NCI-H460 (cell line): ENCODE data around the gene SEPTIN6. TPM values are rescaled to one million over a fixed set of nuclear protein-coding genes. Genes with fewer than 3 reads are reported as not detected.
A peak's percentile ranks its signal among the peaks of the same experiment; 100 is the strongest.
"Not testable (repeated sequence)": the region's sequence is repeated elsewhere in the genome, so short reads cannot be mapped to it uniquely, and the experiment has no call there.

ENCODE experiments used
- DNase-seq: peaks from one replicate; pipeline ENCODE4 v3.0.0-alpha.2; 2016; ENCODE audit warnings: low read depth; ENCODE audit errors: extremely low read depth
- total RNA-seq: library from RNA; depleted of rRNA; stranded (reverse); fragments of >200 nt; shearing (Covaris generic); gene quantifications from 2 replicates; pipeline ENCODE4 v1.2.3, GENCODE V29; 2014

SEPTIN6 gene
- total RNA-seq, 1 experiment from 2014 or later = 8.9 TPM

DNA sequence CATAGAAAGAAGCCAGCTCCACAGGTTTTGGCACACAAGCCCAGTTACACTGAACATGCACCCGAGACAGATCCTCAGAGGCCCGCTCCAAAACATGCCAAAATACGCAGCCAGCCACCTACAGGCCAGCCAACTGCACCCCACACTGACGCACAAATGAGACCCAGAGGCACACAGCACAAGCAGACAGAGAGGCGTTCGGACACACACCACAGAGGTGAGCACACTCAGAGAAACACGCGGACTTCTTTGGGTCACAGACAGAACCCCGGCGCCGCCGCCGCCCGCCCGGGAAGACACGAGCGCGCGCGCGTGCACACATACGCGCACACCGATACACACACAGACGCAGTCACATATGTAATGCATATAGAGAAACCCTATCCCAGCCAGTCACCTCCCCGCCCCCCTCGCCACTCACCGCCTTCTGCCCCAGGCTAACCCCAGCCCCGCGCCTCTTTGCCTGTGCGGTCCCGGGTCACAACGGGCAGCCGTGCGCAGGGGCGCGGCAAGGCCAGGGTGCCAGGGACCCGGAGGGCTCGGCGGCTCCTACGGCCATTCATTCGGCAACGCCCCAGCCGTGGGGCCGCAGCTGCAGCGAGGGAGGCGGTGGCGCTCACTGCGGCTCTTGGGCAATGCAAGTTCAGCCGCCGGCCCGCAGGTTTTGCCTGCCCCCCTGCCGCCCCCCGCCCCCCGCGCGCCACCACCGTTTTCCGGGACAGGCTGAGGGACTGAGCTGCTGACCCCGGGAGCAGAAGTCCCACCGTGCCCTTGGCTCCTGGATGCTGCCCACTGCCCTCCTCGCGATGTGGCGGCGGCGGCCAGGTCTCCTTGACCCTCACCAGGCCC is 553 bp downstream of the SEPTIN6 start:
- peak; percentile 23 for DNase-seq

DNA sequence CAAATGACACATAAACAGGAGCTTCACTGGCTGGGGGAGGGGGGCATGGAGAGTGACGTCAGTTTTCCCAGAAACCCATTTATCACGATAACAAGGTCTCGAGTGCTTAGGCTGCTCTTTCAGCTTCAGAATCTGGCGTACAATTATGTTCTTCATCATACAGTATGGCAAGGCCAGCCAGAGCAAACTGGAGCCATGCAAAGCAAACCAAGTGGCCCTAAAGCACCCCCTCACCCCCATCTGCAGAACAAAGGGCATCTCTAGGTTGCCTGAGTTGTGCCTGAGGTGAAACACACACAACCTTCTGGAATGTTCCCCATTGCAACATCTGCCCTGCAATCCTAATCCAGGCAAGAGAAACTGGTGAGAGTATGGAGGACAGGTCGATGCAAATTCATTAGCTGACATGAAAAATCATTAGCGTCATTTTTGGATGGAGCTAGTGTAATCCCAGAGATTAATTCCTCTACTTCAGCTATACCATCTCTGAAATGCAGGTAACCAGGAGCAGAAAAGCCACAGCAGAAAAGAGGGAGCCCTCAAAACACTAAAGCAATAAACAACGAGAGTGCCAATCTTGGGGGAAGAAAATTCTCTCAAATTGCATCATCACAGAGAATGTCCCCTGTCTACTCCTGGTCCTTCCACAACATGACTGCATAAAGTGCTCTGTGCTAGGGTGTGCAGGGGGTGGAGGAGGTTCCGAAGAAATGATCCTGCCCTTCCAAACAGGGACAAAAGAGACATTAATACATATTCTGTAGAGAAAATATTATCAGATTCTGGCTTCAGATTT is 1.8 kb downstream of the SEPTIN6 start:
- no peak for DNase-seq

DNA sequence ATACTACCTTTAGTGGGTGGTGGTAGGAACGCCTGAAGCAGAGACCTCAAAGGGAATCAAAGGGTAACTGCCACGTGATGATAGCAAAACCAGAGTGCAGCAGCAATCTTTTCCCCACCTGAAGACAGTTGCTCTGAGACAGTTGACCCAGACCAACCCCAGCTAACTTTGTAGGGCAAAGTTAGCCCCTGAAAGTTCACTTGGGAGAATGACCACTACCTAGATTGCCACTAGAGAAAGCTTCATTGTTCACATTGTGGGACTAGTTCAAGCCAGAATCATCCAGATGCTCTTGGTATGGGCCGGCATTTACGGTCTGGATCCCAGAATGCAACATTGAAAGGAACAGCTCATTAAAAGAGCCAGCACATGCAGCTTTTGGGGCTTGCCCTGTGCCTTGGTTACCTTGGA is 4.1 kb downstream of the SEPTIN6 start:
- DNase-seq = no peak

DNA sequence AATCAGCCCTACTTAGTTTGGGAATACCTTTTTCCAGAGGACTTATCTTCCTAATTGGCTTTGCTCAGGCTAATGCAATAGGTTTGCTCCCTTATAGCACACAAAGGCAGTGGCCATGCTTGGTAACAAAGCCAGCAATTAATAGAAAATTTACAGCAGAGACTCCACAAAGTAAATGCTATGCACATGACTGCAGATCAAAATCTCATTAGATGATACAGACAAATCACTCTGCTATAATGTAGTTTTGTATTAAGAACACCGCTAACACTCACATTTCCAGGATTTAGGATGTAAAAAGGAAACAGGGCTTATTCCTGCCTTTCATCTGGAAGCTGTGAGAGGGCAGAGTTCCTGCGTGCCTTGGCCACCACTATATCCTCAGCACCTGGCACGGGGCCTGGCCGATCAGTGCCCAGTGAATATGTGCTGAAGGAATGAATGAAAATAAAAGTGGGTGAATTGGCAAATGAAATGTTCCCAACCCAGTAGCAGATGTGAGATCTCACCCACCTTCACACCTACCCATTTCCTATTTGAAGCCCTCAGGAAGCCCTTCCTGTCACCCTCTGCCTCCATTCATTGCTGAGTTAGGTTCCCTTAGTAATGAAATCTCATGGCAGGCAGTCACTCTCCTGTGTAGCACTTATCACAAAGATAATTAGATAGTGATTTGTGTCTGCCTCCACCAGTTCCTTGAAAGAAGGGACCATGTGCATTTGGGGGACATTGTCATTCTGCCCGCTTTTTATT is 5.1 kb downstream of the SEPTIN6 start:
- no peak for DNase-seq

DNA sequence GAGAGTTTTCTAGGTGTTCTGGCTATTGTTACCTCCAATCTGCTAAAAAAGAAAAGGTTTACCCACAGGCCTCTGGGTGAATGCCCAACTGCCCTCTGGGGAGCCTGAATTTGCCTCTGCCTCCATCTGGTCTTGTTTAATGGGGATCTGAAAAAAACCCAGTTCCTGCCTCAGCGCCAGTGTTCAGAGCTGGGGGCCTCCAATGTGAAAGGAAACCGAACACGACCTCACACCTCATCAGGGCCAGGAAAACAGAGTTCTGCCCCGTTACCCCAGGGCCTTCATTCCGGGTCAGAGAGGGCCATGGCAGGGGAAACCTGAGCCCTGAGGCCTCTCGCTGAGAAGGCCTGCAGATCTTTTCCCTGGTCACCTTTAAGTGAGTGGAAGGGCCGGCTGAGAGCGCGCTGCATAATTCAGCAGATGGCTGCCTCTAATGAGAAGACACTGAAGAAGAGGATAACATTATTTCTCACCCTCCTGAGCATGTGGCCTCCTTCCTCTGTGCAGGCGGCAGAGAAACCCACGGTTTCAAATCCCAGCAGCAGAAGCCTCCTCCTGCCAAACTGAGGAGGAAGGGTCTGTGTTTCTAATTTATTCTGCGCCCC is 6.8 kb downstream of the SEPTIN6 start:
- no peak for DNase-seq

DNA sequence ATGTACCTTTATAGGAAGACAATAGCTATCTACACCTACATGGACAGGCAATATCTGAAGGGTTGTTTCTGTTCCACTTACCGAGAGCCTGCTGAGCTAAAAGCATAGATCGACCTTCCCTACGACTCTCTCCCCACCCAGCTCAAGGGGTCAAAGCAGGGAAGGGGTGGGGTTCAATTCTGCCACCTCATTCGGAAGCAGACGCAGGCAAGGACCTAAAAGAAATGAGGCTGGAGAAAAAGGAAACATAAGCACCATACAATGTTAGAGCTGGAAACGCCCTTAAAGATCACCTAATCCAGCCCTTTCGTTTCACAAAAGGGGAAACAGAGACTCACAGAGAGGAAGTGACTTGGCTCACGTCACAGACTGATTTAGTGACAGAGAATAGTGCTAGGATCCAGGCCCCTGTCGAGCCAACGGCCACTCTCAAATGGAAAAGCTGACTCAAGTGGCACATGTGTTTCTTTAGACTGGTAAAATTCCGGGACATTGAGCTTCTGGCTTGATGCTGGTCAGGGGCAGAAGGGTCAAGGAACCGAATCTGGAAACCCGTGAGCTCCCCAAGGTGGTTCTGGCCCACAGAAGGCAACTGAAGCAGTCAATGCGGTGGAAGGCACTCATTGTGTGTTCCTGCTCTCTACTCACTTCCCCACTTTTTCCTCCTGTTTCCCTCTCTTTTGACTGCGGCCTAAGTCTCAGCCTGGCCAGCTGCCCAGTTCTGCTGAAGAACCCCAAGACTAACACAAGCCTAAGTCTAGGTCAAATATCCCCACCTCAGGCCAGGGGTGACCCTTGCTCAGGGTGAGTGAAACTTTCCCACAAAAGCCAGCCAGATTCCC is 7.5 kb downstream of the SEPTIN6 start:
- DNase-seq = no peak

DNA sequence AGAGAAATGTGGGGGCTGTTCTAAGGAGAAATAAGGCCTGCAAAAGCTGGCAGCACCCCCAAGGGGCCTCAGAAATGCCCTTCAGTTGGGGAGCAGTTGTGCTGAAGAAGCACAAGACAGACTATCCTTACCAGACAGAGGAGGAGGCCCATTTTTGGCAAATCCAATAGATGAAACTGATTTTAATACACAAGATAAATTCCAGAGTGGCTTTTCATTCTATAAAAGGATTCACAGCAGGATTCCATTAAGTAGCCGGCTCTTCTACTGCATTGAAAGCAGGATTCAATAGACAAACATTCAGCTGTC is 8.1 kb downstream of the SEPTIN6 start:
- DNase-seq = no peak

DNA sequence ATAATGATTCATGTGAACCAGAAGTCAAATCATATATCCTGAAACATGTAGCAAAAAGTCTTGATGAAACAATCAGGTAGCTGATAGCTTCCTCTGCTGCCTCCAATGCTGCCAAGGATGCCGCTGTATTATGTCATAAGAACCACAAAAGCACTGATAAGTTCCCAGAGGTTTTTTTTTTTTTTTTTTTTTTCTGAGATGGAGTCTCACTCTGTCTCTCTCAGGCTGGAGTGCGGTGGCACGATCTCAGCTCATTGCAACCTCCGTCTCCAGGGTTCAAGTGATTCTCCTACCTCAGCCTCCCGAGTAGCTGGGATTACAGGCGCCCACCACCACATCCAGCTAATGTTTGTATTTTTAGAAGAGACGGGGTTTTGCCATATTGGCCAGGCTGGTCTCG is 8.7 kb downstream of the SEPTIN6 start:
- DNase-seq = not testable (repeated sequence)

DNA sequence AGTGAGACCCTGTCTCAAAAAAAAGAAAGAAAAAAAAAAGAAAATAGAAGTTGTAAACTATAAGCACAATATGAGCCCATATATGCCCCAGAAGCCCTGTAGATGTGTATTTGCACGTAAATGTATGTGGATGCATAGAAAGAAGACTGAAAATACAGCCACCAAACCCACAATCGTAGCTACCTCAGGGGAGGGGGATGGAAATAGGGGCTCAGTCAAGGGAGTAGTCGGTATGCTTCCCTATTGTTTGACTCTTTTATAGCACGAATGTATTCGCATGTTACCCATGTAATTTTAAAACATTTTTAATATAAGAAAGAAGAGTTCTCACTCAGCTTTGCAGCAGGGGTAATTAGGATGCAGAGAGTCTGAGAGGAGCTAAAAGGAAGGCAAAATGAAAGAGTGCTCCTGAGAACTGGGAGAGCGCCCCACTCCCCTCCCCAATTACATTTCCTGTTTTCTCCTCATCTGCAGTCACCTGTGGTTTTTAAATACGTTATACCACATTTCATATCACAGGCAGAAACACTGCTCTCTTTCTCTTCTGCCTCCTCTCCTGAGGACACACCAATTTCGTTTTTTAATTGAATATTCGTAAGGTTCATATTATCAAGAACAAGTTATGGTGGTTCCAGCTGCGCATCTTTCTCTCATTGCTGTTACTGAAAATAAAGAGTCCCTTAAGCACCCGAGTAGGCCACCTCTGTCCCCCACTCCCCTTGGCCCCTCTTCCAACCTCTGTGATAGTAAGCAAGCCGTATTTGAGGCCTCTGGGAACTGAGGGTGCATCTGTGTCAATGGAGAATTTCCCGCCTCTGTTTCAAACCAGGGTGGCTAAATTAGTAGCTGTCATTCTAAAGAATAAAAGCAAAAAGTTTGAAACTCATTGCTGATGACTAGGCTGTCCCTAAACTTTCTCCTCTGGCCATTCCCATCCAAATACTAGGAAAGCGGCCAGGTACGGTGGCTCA is 10.7 kb downstream of the SEPTIN6 start:
- DNase-seq = no peak

DNA sequence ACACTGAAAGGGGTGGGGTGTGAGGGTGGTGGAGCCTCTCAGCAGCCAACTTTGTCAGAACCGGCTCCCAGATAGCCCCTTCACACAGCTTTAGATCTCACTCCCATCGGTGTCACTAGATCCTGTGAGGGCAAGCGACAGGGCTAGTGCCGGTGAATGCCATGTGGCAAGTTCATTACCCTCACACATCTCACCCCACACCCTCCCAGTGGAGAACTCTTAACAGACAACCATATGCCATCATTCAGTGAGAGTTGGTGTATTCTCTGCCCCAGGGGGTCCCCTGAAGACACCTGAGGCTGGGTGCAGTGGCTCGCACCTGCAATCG is 15.3 kb downstream of the SEPTIN6 start:
- DNase-seq = no peak

DNA sequence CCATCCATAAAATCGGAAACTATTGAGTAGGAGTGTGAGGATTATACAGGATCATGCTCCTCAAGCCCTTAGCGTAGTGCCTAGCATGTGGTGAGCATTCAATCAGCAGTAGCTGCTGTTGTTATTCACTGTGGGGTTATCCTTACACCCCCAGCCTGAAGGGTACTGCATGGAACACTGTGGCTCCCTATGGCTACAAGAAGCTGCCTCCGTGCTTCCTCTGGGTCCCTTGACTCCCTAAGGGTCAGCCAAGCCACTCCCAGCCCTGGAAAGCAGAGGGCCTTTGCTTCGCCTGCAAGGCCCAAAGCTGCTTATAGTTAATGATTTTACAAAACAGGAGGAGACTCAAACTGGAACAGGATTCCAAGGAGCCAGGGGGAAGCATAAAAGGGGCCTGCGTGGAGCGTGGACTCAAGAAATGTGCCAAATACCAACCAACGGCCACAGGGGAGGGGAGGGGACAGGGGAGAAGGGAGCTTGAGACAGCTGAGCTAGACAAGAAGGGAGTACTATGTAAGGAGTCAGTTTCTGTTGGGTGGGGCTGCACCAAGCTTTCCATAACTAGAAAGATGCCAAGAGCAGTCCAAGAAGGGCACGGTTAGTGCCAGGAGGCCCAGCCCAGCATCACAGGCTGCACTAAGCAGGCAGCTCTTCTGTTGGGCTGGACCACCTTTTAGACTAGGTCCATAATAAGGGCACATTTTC is 15.9 kb downstream of the SEPTIN6 start:
- DNase-seq = no peak

DNA sequence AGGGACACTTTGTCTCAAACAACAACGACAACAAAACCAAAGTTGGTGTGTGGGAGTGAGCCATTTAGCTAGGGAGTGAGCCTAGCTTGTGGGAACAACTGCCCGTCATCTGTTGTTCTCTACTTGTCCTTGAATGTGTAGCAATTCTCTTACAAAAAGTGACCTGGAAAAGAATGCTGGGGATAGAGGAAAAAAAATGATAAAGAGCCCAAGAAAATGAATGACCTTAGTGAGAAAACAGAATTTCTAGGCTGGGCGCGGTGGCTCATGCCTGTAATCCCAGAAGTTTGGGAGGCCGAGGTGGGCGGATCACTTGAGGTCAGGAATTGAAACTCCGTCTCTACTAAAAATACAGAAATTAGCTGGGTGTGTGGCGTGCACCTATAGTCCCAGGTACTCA is 19.6 kb downstream of the SEPTIN6 start:
- DNase-seq = no peak

DNA sequence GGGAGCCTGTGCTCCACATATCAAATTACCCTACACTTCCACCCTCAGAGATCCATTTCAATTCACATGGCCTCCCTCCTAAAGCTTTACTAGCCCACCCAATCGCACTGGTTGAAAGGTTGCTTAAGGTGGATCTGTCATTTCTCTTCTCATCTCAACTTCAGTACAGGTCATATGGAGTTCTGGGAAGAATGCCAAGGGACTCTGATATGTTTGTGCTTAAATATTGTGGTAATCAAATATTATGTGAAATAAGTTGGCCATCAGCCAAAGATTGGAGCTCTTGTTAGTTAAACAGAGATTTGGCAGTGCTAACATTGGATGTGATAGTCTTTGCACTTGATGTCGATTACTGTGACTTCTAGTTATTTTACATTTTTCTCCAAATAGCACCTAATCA is 20.5 kb downstream of the SEPTIN6 start:
- no peak for DNase-seq

DNA sequence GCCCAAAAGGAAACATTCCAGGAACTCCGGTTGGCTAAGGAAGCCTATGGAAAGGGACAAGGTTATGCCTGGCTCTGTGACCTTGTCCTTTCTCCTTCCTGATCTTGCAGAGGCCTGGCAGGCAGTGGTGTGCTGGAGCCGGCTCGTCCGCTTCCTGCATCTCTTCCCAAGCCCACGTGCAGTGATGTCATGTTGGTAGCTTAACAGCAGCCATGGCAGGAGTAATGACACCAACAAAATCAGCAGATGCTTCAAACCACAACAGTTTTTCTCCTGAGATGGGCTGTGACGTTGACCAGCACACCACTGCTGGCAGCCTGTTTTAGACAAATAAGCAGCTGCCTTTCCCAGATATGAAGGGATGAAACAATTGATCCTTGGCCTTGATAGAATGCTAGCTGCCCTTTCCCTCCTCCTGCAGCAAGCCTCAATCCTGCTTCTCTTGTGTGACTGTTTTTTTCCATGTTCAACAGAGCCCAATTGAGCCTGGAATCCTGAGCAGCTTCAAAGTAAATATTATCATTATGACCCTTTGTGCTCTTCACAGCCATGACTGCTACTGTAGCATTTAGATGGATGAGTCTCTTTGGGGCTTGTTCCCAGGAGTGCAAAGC is 23.4 kb downstream of the SEPTIN6 start:
- no peak for DNase-seq

DNA sequence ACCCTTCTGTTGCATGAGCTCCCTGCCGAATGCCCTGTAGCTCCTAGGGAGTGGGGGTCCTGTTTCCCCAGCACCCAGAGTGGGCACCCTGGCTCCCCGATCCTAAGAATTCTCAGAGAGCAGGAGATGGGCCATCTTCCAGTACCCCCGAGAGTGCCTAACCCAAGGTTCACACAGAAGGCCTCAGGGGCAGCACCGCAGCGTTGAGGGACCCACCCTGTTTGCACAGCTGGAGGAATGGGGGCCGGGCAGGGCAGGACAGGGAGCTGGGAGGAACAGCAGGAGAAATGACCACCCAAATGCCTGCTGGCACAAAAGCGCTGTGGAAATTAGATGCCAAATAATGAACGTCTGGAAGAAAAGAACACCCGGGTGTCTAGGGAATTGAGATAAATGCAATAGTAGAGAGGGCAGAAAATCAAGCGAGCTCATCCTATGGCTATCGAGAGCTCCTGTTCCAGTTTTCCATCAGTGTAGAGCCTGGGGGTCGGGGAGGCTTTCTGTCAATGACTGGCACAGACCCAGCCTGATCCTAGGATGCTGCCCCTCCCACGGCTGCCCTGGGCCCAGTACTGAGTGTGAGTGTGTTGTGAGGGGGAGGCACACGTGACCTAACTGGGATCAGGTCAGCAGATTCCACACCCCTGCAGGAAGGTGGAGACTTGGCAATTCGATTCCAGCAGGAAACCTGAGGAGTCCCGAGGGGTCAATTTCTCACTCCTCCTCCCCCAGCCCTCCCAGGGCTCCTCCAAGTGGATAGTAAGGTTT is 25.7 kb downstream of the SEPTIN6 start:
- no peak for DNase-seq

DNA sequence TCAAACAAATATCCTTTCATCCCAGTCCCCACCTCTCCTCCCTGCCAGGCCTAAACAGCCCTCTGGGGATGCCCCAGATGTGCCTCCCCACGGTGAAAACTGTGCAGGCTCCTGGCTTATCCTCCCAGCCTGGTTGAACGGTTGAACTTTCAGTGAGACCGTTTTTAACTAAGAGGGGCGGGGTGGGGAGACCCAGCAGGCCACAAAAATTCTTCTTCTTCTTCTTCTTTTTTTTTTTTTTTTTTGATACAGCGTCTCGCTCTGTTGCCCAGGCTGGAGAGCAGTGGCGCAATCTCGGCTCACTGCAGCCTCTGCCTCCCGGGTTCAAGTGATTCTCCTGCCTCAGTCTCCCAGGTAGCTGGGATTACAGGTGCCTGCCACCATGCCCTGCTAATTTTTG is 28.1 kb downstream of the SEPTIN6 start:
- DNase-seq = not testable (repeated sequence)

DNA sequence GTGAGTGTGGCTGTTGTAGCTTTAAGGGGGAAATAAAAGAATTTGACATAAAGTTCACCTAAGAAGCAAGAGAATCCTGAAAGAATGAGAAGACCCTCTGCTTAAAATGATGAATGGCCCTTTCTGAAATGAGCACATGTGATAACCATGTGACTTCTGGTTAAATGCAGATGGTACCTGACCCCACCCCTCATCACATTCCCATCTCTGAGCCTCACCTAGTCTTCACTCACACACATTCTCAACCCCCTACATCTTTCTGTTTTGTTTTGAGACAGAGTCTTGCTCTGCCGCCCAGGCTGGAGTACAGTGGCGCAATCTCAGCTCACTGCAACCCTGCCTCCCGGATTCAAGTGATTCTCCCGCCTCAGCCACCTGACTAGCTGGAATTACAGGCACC is 31.5 kb downstream of the SEPTIN6 start:
- no peak for DNase-seq
